ENCODE results near the gene ASS1.

Gene ASS1

GRCh38 chr9:130539420-130540223 lies 94.9 kb downstream of the ASS1 start:
- no peak for DNase-seq

- DNase-seq: no peak
Measured at GRCh38 chr9:130541533-130541932, 96.8 kb downstream of the ASS1 start.

- no peak for DNase-seq
Measured at GRCh38 chr9:130542038-130542437, 97.3 kb downstream of the ASS1 start.

GRCh38 chr9:130542457-130543228 lies 97.9 kb downstream of the ASS1 start:
- no peak for DNase-seq

GRCh38 chr9:130543368-130543767 lies 98.6 kb downstream of the ASS1 start:
- DNase-seq: no peak

- no peak for DNase-seq
Measured at GRCh38 chr9:130543859-130544258, 99.1 kb downstream of the ASS1 start.

- no peak for DNase-seq
Measured at GRCh38 chr9:130544364-130544763, 99.6 kb downstream of the ASS1 start.

- DNase-seq: no peak
Measured at GRCh38 chr9:130548103-130548502, 103.3 kb downstream of the ASS1 start.

- DNase-seq: no peak
Measured at GRCh38 chr9:130549093-130549735, 104.5 kb downstream of the ASS1 start.
